Activated gamma-delta T cell (primary cell): Measurements from ENCODE around the gene CABLES2.
"Not testable (repeated sequence)": the region's sequence is repeated elsewhere in the genome, so short reads cannot be mapped to it uniquely, and the experiment has no call there.

Experiments
- DNase-seq: peaks from one replicate; lab custom pipeline; 2025; lab: John Stamatoyannopoulos, UW

The CABLES2 gene

DNA sequence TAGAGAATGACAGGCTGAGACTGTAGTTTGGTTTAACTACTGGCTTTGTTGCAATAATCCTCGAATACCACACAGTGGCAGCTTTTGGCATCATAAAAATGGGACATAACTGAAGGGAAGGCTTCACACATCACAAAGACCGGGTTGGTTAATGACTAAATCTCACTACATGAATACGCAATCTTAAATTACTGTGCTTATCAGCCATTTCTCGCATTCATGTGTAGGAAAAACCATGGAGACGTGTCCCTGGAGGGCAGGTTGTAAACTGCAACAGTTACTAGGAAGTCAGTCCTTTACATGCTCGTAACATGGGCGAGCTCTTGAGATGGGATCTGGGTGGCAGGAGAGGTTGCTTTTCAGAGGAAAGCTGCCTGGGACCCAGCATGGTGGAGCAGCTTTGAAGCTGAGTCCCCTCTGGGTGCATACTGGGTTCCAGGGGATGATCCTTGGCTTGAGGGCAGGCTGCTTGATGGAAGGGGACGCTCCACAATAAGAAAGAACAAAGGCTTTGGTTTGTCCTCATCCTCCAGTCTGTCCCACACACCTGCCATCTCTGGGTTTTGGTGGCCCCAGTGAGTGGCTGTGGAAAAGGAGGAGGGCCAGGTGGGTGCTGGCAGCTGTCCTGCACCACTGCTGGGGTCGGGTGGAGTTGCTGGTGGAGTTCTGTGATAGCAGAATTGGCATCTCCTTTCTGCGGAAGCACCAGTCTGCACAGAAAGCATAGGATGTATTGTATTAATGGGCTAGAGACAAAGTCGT, 18.1 kb downstream of the CABLES2 start:
- DNase-seq = no peak

- no peak for DNase-seq
These were observed 19.0 kb downstream of the CABLES2 start for GRCh38 chr20:62387933-62388635.

GRCh38 chr20:62387219-62387913, 19.7 kb downstream of the CABLES2 start:
- DNase-seq = no peak

DNA sequence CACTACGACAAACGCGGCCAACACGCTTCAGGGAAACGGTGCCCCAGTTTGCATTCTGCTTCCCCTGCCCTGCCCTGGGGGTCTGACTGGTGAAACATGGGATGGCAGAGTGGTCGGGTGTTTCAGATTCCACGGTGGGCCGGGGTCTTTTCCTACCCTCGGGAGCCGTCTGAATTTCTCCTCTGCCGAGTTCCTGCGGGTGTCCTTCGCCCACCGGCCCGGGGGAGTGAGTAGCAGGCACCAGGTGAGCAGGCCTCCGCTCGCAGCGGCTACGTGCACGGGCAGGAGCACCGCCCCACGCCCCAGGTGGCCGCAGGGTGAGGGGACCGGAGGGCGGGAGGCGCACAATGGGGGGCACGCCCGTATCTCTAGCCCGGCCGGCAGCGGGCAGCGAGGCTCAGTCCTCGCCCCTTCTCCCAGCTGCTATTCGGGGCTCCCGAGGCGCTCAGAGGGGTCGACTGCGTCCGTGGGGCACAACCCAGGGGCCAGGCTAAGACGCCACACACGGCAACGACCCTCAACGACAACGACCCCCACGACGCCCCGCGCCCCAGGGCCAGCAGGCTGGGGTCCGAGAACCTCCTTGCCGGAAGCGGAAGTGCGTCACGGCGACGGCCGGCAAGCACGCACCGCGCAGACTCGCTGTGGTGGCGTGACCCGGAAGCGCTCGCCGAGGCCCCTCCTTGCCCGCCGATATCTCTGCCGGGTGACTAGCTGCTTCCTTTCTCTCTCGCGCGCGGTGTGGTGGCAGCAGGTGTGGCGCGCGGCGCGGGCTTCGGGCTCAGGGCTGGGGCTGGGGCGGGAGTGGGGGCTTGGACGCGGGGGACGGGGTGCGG, 20.5 kb downstream of the CABLES2 start, which contains the start of gene RPS21:
TSS of gene RPS21 (plus strand) at position 721 of the 836 bp plus-strand sequence. CDS start 236 bp downstream, outside the sequence.
- DNase-seq = peak; percentile 87

GRCh38 chr20:62382306-62383198, 24.5 kb downstream of the CABLES2 start:
- no peak for DNase-seq

- no peak for DNase-seq
These were observed 25.2 kb downstream of the CABLES2 start for GRCh38 chr20:62381842-62382241.

GRCh38 chr20:62381202-62381797, 25.8 kb downstream of the CABLES2 start:
- DNase-seq = no peak

GRCh38 chr20:62378215-62378614, 28.9 kb downstream of the CABLES2 start:
- DNase-seq = no peak

GRCh38 chr20:62377615-62378178, 29.4 kb downstream of the CABLES2 start:
- DNase-seq = no peak

GRCh38 chr20:62377064-62377461, 30.0 kb downstream of the CABLES2 start:
- DNase-seq = no peak

GRCh38 chr20:62376112-62377063, 30.7 kb downstream of the CABLES2 start:
- DNase-seq = no peak

DNA sequence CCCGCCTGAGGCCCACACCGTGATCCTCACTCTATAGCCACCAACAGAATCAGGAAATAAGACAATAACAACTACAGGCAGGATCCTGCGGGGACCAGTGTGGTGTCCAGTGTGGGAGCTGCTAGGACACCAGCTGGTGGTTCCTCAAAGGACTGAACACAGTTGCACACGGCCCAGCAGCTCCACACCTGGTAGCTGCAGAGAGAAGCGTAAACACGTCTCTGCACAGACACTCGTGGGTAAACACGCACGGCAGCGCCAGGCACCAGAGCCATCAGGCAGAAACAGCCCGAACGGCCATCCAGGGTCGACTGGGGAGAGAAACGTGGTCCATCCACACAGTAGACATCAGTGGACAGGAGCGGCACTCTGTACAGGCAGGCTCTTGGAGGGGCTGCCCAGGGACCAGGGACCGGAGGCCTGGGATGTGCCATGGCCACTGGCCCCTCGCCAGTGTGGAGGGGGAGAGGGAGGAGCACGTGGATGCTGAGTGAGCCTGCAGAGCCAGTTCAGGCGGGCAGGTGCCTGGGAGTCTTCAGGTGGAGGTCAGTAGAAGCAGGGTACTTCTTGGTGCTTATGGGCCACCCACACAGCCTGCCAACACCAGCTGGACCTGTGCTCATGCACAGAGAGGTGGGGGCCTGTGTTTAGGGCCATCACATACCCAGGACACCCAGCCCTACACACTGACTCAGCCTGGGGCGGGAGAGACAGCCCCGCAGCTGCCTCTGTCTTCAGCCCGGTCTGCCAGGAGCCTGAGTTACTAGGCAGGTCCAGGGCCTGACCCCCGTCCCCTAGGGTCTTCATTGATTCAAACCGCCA, 32.5 kb downstream of the CABLES2 start:
- DNase-seq = no peak

- not testable (repeated sequence) for DNase-seq
These were observed 33.4 kb downstream of the CABLES2 start for GRCh38 chr20:62373631-62374179.

- no peak for DNase-seq
These were observed 34.8 kb downstream of the CABLES2 start for GRCh38 chr20:62372042-62372993.

DNA sequence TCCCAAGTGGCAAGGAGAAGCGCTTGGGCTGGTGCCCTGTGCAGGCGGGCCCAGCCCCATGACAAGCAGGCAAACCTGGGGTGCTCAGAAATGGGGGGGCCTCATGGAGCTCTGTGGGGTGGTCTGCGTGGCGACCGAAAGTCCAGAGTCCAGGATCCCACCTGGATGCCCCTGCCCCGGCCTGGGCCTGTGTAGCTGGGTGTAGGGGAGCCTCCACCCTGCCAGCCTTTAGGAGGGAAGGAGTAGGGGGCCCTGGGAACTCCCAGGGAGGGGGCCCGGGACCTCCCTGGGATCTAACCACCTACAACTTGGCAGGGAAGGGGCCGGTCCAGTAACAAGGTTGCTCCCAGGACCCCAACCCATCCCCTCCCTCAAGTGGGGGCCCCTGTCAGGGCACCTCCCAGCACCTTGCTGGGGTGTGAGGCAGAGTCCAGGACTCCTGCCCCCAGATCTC, 35.5 kb downstream of the CABLES2 start:
- DNase-seq = no peak
